Fibroblast of lung (primary cell): ENCODE results near the gene CDK4. TPM values are rescaled to one million over a fixed set of nuclear protein-coding genes. Genes with fewer than 3 reads are reported as not detected.
"Not testable (repeated sequence)": the region's sequence is repeated elsewhere in the genome, so short reads cannot be mapped to it uniquely, and the experiment has no call there.

Source experiments
- DNase-seq, 2 donors: peaks; one replicate each; pipeline versions ENCODE4 v3.0.0 to v3.0.0-alpha.2; 2010; ENCODE audit warnings: low read depth in 2 of 2
- H2AFZ ChIP-seq: 2 replicates; pipeline ENCODE4 v1.5.1; 2012; ENCODE audit warnings: low read length, control low read depth, inconsistent platforms
- H3K27ac ChIP-seq: 2 replicates; pipeline ENCODE4 v1.5.1; 2011; ENCODE audit warnings: low read length, control low read depth; ENCODE audit not compliant: insufficient read depth
- H3K27me3 ChIP-seq: 2 replicates; pipeline ENCODE4 v1.5.1; 2011; ENCODE audit warnings: mild to moderate bottlenecking, low read length; ENCODE audit not compliant: control insufficient read depth, insufficient read depth
- H3K36me3 ChIP-seq: 2 replicates; pipeline ENCODE4 v1.5.1; 2011; ENCODE audit warnings: low read length; ENCODE audit not compliant: control insufficient read depth, insufficient read depth
- H3K4me1 ChIP-seq: 2 replicates; pipeline ENCODE4 v1.5.1; 2011; ENCODE audit warnings: low read length; ENCODE audit not compliant: control insufficient read depth, insufficient read depth; ENCODE audit errors: extremely low read depth
- H3K4me2 ChIP-seq: 2 replicates; pipeline ENCODE4 v1.5.1; 2011; ENCODE audit warnings: low read length, control low read depth; ENCODE audit not compliant: insufficient read depth; ENCODE audit errors: extremely low read depth
- H3K4me3 ChIP-seq, 4 experiments: fragments of 200-600 bp in 1 of 4; sonication (generic) in 1 of 4; replicated peaks in 1 of 4; 2 replicates each; pipeline ENCODE4 v1.5.1; 2011 to 2016; ENCODE audit warnings: low read length in 4 of 4, low read depth in 3 of 4, mild to moderate bottlenecking in 3 of 4, control low read depth in 2 of 4, inconsistent platforms in 1 of 4, mixed read lengths in 1 of 4; ENCODE audit not compliant: insufficient read depth in 1 of 4; ENCODE audit errors: control extremely low read depth in 1 of 4
- H3K79me2 ChIP-seq: 2 replicates; pipeline ENCODE4 v1.5.1; 2012; ENCODE audit warnings: mild to moderate bottlenecking, low read length, inconsistent platforms; ENCODE audit not compliant: control insufficient read depth, insufficient read depth
- H3K9ac ChIP-seq: 2 replicates; pipeline ENCODE4 v1.5.1; 2011; ENCODE audit warnings: mild to moderate bottlenecking, low read length, control low read depth; ENCODE audit not compliant: insufficient read depth
- H3K9me3 ChIP-seq: 2 replicates; pipeline ENCODE4 v1.5.1; 2012; ENCODE audit warnings: low read depth, low read length; ENCODE audit not compliant: control insufficient read depth, insufficient read depth
- H4K20me1 ChIP-seq: 2 replicates; pipeline ENCODE4 v1.5.1; 2011; ENCODE audit warnings: low read length; ENCODE audit not compliant: control insufficient read depth, insufficient read depth; ENCODE audit errors: extremely low read depth
- CTCF ChIP-seq, 2 donors: IDR thresholded peaks in 1 of 2; conservative IDR thresholded peaks in 1 of 2; 1 replicate in 1 of 2; 2 replicates in 1 of 2; pipeline ENCODE4 v1.5.1; 2011 to 2012; ENCODE audit warnings: low read length in 2 of 2, control low read depth in 1 of 2, inconsistent platforms in 1 of 2, low read depth in 1 of 2, mild to moderate bottlenecking in 1 of 2
- EZH2 ChIP-seq: IDR thresholded peaks from 2 replicates; pipeline ENCODE4 v1.5.1; 2012; ENCODE audit warnings: low read length, control low read depth, mild to moderate bottlenecking; ENCODE audit errors: missing control alignments
- polyA plus RNA-seq, 2 donors: library from polyadenylated mRNA; depleted of rRNA in 1 of 2; stranded (reverse) in 1 of 2; unstranded in 1 of 2; fragments of >200 nt; gene quantifications; 2 replicates each; pipeline ENCODE4 v1.2.1, GENCODE V29; 2011 to 2012; ENCODE audit warnings: missing spikeins in 1 of 2
- total RNA-seq: library from RNA; depleted of rRNA; stranded (reverse); fragments of >200 nt; gene quantifications from 2 replicates; pipeline ENCODE4 v1.2.1, GENCODE V29; 2014

Gene CDK4
- total and polyA plus RNA-seq, 2 donors (not counting 1 experiment from before 2014, with no cell fraction given) = 183 to 233 TPM

- Histone ChIP-seq H2AFZ (no peak overlapping the region), H3K27ac (no peak overlapping the region), H3K36me3 (peaks cover 3% of the 10 kb centered on the region), H3K4me1 (peaks cover 7% of the 10 kb centered on the region), H3K79me2 (peaks cover 5% of the 10 kb centered on the region), H3K4me3 (no peak overlapping the region), H3K9ac (no peak overlapping the region), H3K4me2 (no peak overlapping the region), H4K20me1 (no peaks in the 10 kb centered on the region), H3K27me3 (no peaks in the 10 kb centered on the region), H3K9me3 (no peaks in the 10 kb centered on the region)
- TF ChIP-seq CTCF (conservative IDR thresholded peaks at IDR 0.05 in 1 of 2, IDR thresholded peaks at IDR 0.05 in 1 of 2; ENCODE audit: low read depth in 1 of 2, low read length in 2 of 2) (no peak), EZH2 (no peak)
- no peak for DNase-seq
These were observed 22.9 kb upstream of the CDK4 start for GRCh38 chr12:57775044-57775443.

- not testable (repeated sequence) for H3K9me3 ChIP-seq, H3K4me2 ChIP-seq, H3K27me3 ChIP-seq, H3K36me3 ChIP-seq, H4K20me1 ChIP-seq, H3K79me2 ChIP-seq, H3K27ac ChIP-seq, H3K9ac ChIP-seq, H3K4me3 ChIP-seq, H2AFZ ChIP-seq, DNase-seq, H3K4me1 ChIP-seq
These were observed 22.5 kb upstream of the CDK4 start for GRCh38 chr12:57774634-57775033.

- peak within 1 kb of the TSS; percentile 89 to 98 (median 93) for H3K4me3 ChIP-seq
- H4K20me1 ChIP-seq = no peaks in the 10 kb centered on the region
- peak in 1 of 2 donors; percentile 0 for TF ChIP-seq CTCF (conservative IDR thresholded peaks at IDR 0.05 in 1 of 2, IDR thresholded peaks at IDR 0.05 in 1 of 2; ENCODE audit: low read depth in 1 of 2, low read length in 2 of 2)
- no peak for TF ChIP-seq EZH2
- peak within 1 kb of the TSS; percentile 98 for H2AFZ ChIP-seq
- peaks cover 7% of the 10 kb centered on the region for H3K4me1 ChIP-seq
- DNase-seq = peak; percentile 41 to 54
- peaks cover 11% of the 10 kb centered on the region for H3K36me3 ChIP-seq
- H3K4me2 ChIP-seq = peak within 1 kb of the TSS; percentile 99
- H3K79me2 ChIP-seq = peaks cover 5% of the 10 kb centered on the region
- peak within 1 kb of the TSS; percentile 99 for H3K27ac ChIP-seq
- no peaks in the 10 kb centered on the region for H3K9me3 ChIP-seq
- no peaks in the 10 kb centered on the region for H3K27me3 ChIP-seq
- peak within 1 kb of the TSS; percentile 98 for H3K9ac ChIP-seq
These were observed 20.6 kb upstream of the CDK4 start, which contains the start of gene EEF1AKMT3 for GRCh38 chr12:57772429-57773322. EEF1AKMT3 (plus strand) TSS chr12:57772614; CDS start chr12:57772725, 111 bp downstream.
